GM12874 (cell line): Measurements from ENCODE around the gene SORCS2.

ENCODE experiments used
- CTCF ChIP-seq: IDR thresholded peaks from 2 replicates; pipeline ENCODE4 v1.5.1; 2011; ENCODE audit warnings: low read depth, mild to moderate bottlenecking, control low read depth, low read length, moderate library complexity; ENCODE audit not compliant: insufficient read depth

SORCS2 gene

GRCh38 chr4:7243609-7244330, 51.4 kb downstream of the SORCS2 start:
- TF ChIP-seq CTCF: no peak

GRCh38 chr4:7244331-7244665, 52.0 kb downstream of the SORCS2 start:
- TF ChIP-seq CTCF: no peak

GRCh38 chr4:7244751-7245320, 52.5 kb downstream of the SORCS2 start:
- TF ChIP-seq CTCF: no peak

GRCh38 chr4:7247521-7247920, 55.2 kb downstream of the SORCS2 start:
- TF ChIP-seq CTCF: no peak

- TF ChIP-seq CTCF: no peak
Measured at GRCh38 chr4:7247946-7248345, 55.6 kb downstream of the SORCS2 start.

- no peak for TF ChIP-seq CTCF
Measured at GRCh38 chr4:7248857-7249256, 56.5 kb downstream of the SORCS2 start.

- TF ChIP-seq CTCF: no peak
Measured at GRCh38 chr4:7251321-7251720, 59.0 kb downstream of the SORCS2 start.

- TF ChIP-seq CTCF: no peak
Measured at GRCh38 chr4:7252051-7252450, 59.7 kb downstream of the SORCS2 start.
